CD4-positive, alpha-beta T cell (primary cell): ENCODE results near the gene HERC3. TPM values are rescaled to one million over a fixed set of nuclear protein-coding genes. Genes with fewer than 3 reads are reported as not detected.
A peak's percentile ranks its signal among the peaks of the same experiment; 100 is the strongest.

ENCODE experiments used
- ATAC-seq: fragments of 200-7000 bp; cut with Tn5 transposase; one replicate; pipeline ENCODE4 v1.10.0; 2022; ENCODE audit warnings: mild to moderate bottlenecking; ENCODE audit not compliant: poor library complexity
- CTCF ChIA-PET: fragments of 350-600 bp; sonication (Branson Sonifier 250); formaldehyde crosslinking; loops from one replicate; lab custom pipeline; 2021; ENCODE audit warnings: antibody characterized with exemption, inconsistent platforms; lab: Charles Lee
- POLR2A ChIA-PET: fragments of 350-600 bp; sonication (Branson Sonifier 250); formaldehyde crosslinking; loops from one replicate; lab custom pipeline; 2021; ENCODE audit warnings: antibody characterized with exemption, inconsistent platforms; lab: Charles Lee
- DNase-seq, 14 experiments: peaks; one replicate each; pipeline ENCODE4 v3.0.0-alpha.2; 2013 to 2020; ENCODE audit warnings: mixed read lengths in 2 of 14
- H3K27ac ChIP-seq, 2 donors: one replicate each; pipeline versions ENCODE4 v1.5.1 to v1.7.0; 2013; ENCODE audit warnings: low read length in 2 of 2, low read depth in 1 of 2, mild to moderate bottlenecking in 1 of 2
- H3K27me3 ChIP-seq, 2 experiments: 1 replicate in 1 of 2; 2 replicates in 1 of 2; pipeline versions ENCODE4 v1.6.1 to v1.7.0; 2013; ENCODE audit warnings: low read length in 2 of 2, control low read depth in 1 of 2, mild to moderate bottlenecking in 1 of 2, moderate library complexity in 1 of 2; ENCODE audit not compliant: insufficient read depth in 2 of 2, control insufficient read depth in 1 of 2
- H3K36me3 ChIP-seq: one replicate; pipeline ENCODE4 v1.6.1; 2013; ENCODE audit warnings: low read length, control low read depth; ENCODE audit not compliant: insufficient read depth
- H3K4me1 ChIP-seq: one replicate; pipeline ENCODE4 v1.6.1; 2013; ENCODE audit warnings: low read length, control low read depth; ENCODE audit not compliant: insufficient read depth
- H3K4me3 ChIP-seq: one replicate; pipeline ENCODE4 v1.5.1; 2013; ENCODE audit warnings: mild to moderate bottlenecking, low read length, moderate library complexity
- H3K9me3 ChIP-seq, 2 experiments: 1 replicate in 1 of 2; 2 replicates in 1 of 2; pipeline versions ENCODE4 v1.6.1 to v1.7.0; 2013; ENCODE audit warnings: low read length in 2 of 2, mild to moderate bottlenecking in 2 of 2, control low read depth in 1 of 2, moderate library complexity in 1 of 2; ENCODE audit not compliant: control insufficient read depth in 1 of 2, insufficient read depth in 1 of 2
- H3K27ac Mint-ChIP-seq: one replicate; pipeline ENCODE4 v1.8.0; 2020; ENCODE audit warnings: mixed read lengths
- H3K27me3 Mint-ChIP-seq: one replicate; pipeline ENCODE4 v1.8.0; 2021; ENCODE audit warnings: mixed read lengths
- H3K36me3 Mint-ChIP-seq: one replicate; pipeline ENCODE4 v1.8.0; 2021; ENCODE audit warnings: low read depth, mixed read lengths
- H3K4me1 Mint-ChIP-seq: one replicate; pipeline ENCODE4 v1.8.0; 2021; ENCODE audit warnings: low read depth, mixed read lengths
- H3K4me3 Mint-ChIP-seq: one replicate; pipeline ENCODE4 v1.8.0; 2020; ENCODE audit warnings: mild to moderate bottlenecking, mixed read lengths
- H3K9me3 Mint-ChIP-seq: one replicate; pipeline ENCODE4 v1.8.0; 2020; ENCODE audit warnings: mixed read lengths
- intact Hi-C, 2 experiments: fragments of 100-400 bp; cut with DNase I in 1 of 2; cut with micrococcal nuclease in 1 of 2; formaldehyde crosslinking; loops; one replicate each; pipeline versions ENCODE4 v1.15.1 to v1.9.0; 2023 to 2025; cut with DNase I, micrococcal nuclease
- total RNA-seq, 174 experiments: library from RNA in 2 of 174; stranded (reverse) in 2 of 174; gene quantifications; one replicate each; pipeline ENCODE4 v1.2.3 and lab custom pipeline; 2021 to 2026
- TF ChIP-seq, protein P1 (sequence below): fragments of 200-600 bp; IDR thresholded peaks from one replicate; pipeline ENCODE4 v1.8.0; 2022; ENCODE audit warnings: antibody characterized with exemption, mild to moderate bottlenecking

Gene HERC3
- total RNA-seq, 2 experiments from 2014 or later, result 63.1 to 66.4 TPM

DNA sequence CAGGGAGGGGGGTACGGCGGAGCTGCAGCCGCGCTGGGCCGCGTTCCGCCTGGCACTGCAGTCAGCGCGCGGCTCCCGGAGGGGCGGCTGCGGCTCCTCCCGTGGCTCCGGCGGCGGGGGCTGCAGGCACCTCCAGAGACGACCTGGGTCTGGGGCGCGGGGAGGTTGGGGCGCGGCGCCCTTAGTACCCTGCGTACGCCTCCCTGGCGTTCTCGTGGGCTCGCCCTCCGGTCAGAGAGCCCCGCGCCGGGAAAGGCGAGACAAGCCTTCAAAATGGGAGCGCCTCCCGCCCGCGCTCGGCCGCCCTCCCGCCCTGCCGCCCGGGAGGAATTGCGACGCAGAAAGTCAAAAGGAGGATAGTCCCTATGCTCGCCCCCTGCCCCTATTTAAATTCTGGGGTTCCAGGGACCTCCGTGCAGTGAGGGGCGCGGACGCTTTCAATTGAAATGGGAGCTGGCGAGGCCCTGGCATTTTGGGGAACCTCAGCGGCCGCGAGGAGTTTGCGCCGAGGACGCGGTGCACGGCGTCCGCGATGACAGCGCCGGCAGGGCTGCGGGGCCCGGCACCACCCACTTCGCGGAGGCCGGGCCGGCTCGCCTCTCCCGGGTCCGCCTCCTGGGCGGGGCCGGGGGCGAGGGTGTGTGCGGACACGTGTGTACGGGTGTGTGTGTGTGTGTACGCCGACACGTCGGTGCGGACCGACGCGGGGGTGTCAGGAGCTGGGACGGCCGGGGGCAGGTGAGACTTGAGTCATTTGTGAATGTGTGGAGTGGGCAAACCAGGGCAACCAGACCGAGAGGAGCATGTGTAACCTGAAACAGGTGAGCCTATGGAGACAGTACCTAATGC, 544 bp downstream of the HERC3 start:
- H3K4me3 Mint-ChIP-seq, result peak overlapping the region; percentile 100
- H3K36me3 Mint-ChIP-seq, result peaks cover 39% of the 10 kb centered on the region
- H3K4me3 ChIP-seq, result peak overlapping the region; percentile 96
- peak overlapping the region; percentile 83 to 93 for H3K27ac ChIP-seq
- intact Hi-C loops, result loop anchor here (1.0 to 10.0 kb wide), 10 partner anchors 20 to 1658 kb away; partner anchors contain the start of genes PPM1K (in 2 of the 2), AFF1 (in 1 of the 2), HERC5 (in 1 of the 2) and PYURF (in 1 of the 2)
- H3K36me3 ChIP-seq, result peaks cover 17% of the 10 kb centered on the region
- H3K9me3 Mint-ChIP-seq, result no peaks in the 10 kb centered on the region
- H3K27ac Mint-ChIP-seq, result peak overlapping the region; percentile 99
- ATAC-seq (peak; percentile 75), DNase-seq (peak; percentile 61 to 92 (median 78))
- H3K27me3 ChIP-seq, result no peaks in the 10 kb centered on the region
- no peaks in the 10 kb centered on the region for H3K27me3 Mint-ChIP-seq
- ChIA-PET CTCF (interaction anchor here (0.6 to 2.3 kb wide), 7 partner anchors 9 to 66 kb away, joined by 3 to 12 read pairs (median 4); no protein-coding TSS in a partner anchor), POLR2A (interaction anchor here (0.6 to 5.3 kb wide), 18 partner anchors 9 to 1489 kb away, joined by 3 to 152 read pairs (median 4); partner anchors contain the start of genes GPRIN3, HERC5, NAP1L5 and PPM1K)
- H3K4me1 ChIP-seq, result peaks cover 28% of the 10 kb centered on the region
- H3K9me3 ChIP-seq, result no peaks in the 10 kb centered on the region
- TF ChIP-seq, protein P1, sequence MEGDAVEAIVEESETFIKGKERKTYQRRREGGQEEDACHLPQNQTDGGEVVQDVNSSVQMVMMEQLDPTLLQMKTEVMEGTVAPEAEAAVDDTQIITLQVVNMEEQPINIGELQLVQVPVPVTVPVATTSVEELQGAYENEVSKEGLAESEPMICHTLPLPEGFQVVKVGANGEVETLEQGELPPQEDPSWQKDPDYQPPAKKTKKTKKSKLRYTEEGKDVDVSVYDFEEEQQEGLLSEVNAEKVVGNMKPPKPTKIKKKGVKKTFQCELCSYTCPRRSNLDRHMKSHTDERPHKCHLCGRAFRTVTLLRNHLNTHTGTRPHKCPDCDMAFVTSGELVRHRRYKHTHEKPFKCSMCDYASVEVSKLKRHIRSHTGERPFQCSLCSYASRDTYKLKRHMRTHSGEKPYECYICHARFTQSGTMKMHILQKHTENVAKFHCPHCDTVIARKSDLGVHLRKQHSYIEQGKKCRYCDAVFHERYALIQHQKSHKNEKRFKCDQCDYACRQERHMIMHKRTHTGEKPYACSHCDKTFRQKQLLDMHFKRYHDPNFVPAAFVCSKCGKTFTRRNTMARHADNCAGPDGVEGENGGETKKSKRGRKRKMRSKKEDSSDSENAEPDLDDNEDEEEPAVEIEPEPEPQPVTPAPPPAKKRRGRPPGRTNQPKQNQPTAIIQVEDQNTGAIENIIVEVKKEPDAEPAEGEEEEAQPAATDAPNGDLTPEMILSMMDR, result no peak
- H3K4me1 Mint-ChIP-seq, result peaks cover 66% of the 10 kb centered on the region

DNA sequence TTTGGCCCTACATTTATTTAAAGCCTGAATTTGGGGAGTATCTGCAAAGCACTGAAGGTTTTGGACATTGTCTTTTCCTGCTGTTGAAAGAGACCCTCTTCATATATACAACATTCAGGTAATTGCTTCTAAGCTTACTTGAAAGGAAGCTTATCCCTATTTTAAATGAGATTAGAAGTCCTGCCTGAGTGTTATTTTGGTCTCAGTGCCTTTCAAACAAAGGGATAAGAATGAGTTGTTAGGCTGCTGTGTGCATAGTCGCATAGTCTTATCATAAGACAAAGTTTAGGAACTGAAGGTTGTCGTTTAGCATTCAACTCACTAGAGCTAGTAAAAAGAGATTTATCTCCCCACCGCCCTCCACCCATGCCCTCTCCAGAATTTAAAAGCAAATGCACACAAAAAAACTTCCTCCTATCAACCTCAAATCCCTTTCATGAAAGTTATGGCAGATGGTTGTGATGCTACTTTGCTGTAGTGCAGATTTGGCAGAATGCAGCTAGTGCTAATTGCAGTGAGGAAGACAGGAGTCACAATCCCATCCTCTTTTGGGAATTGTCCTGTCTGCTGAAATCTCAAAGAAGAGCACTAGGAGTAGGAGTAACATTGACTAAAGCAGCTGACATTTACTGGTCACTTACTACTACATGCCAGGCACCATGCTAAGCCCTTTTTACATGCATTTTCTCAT, 5.8 kb downstream of the HERC3 start:
- Mint-ChIP-seq H3K9me3 (no peaks in the 10 kb centered on the region), H3K4me1 (peaks cover 83% of the 10 kb centered on the region), H3K4me3 (peak overlapping the region; percentile 66), H3K27ac (peak overlapping the region; percentile 77), H3K27me3 (no peaks in the 10 kb centered on the region), H3K36me3 (peaks cover 70% of the 10 kb centered on the region)
- ATAC-seq (no peak), DNase-seq (no peak)
- H3K36me3 ChIP-seq, result peaks cover 32% of the 10 kb centered on the region
- H3K4me3 ChIP-seq, result no peak overlapping the region
- POLR2A ChIA-PET, result interaction anchor here (0.6 to 5.8 kb wide), 5 partner anchors 9 to 1580 kb away, joined by 3 to 67 read pairs (median 3); partner anchors contain the start of gene NAP1L5
- TF ChIP-seq, protein P1, result no peak
- peaks cover 28% of the 10 kb centered on the region for H3K4me1 ChIP-seq
- intact Hi-C loops, result loop anchor here in 1 of 2 experiments (10.0 kb wide), 2 partner anchors 213 to 1663 kb away; partner anchors contain the start of gene AFF1
- no peak overlapping the region for H3K27ac ChIP-seq
- CTCF ChIA-PET, result interaction anchor here (1.1 to 2.0 kb wide), 5 partner anchors 11 to 61 kb away, joined by 3 to 10 read pairs (median 4); no protein-coding TSS in a partner anchor
- H3K9me3 ChIP-seq, result no peaks in the 10 kb centered on the region
- no peaks in the 10 kb centered on the region for H3K27me3 ChIP-seq

DNA sequence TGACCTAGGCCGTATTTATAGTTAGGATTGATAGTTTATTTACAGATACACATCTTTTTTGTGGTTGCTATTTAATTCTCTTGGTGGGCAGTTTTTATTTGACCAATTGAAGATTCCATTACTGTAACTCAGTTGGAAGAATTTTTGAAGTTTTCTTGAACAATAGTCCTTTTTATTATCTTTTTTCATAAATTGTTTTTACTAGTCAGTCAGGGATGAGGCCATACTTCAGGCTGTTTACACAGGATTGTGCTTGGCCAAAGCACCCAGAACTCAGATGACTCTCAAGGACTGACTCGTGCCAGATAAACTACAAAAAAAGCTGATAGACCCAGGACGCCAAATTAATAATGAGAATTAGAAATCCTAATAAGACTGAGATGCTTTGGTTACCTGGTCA, 7.0 kb downstream of the HERC3 start:
- H3K4me3 ChIP-seq, result no peak overlapping the region
- Mint-ChIP-seq H3K9me3 (no peaks in the 10 kb centered on the region), H3K36me3 (peaks cover 75% of the 10 kb centered on the region), H3K4me3 (peak overlapping the region; percentile 21), H3K27ac (peak overlapping the region; percentile 77), H3K4me1 (peaks cover 80% of the 10 kb centered on the region), H3K27me3 (no peaks in the 10 kb centered on the region)
- H3K27ac ChIP-seq, result no peak overlapping the region
- H3K4me1 ChIP-seq, result peaks cover 22% of the 10 kb centered on the region
- TF ChIP-seq, protein P1, result no peak
- intact Hi-C loops, result loop anchor here in 1 of 2 experiments (10.0 kb wide), 2 partner anchors 214 to 1664 kb away; partner anchors contain the start of gene AFF1
- peaks cover 32% of the 10 kb centered on the region for H3K36me3 ChIP-seq
- no peaks in the 10 kb centered on the region for H3K9me3 ChIP-seq
- ATAC-seq (no peak), DNase-seq (no peak)
- no peaks in the 10 kb centered on the region for H3K27me3 ChIP-seq
- ChIA-PET CTCF (interaction anchor here (1.3 to 2.0 kb wide), 4 partner anchors 60 to 78 kb away, joined by 3 to 10 read pairs (median 6); no protein-coding TSS in a partner anchor), POLR2A (interaction anchor here (5.8 kb wide), 1 partner anchor 12 kb away, joined by 67 read pairs; no protein-coding TSS in a partner anchor)
